Neutrophil (primary cell): ENCODE results near the gene ABCC4.

Experiments
- H3K27ac ChIP-seq: fragments of 200-600 bp; sonication (generic); 2 replicates; pipeline ENCODE4 v1.5.1; 2016; ENCODE audit warnings: mild to moderate bottlenecking, moderate library complexity
- H3K27me3 ChIP-seq: fragments of 200-600 bp; sonication (generic); 2 replicates; pipeline ENCODE4 v1.6.0; 2016; ENCODE audit warnings: mild to moderate bottlenecking
- H3K36me3 ChIP-seq: fragments of 200-600 bp; sonication (generic); 2 replicates; pipeline ENCODE4 v1.5.1; 2017
- H3K4me1 ChIP-seq, 2 experiments: fragments of 200-600 bp in 1 of 2; sonication (generic) in 1 of 2; 1 replicate in 1 of 2; 2 replicates in 1 of 2; pipeline versions ENCODE4 v1.5.1 to v1.6.1; 2013 to 2016; ENCODE audit warnings: low read depth in 1 of 2, low read length in 1 of 2, mild to moderate bottlenecking in 1 of 2, moderate library complexity in 1 of 2; ENCODE audit not compliant: control insufficient read depth in 1 of 2, insufficient read depth in 1 of 2
- H3K4me3 ChIP-seq, 2 experiments: fragments of 200-600 bp in 1 of 2; sonication (generic) in 1 of 2; 1 replicate in 1 of 2; 2 replicates in 1 of 2; pipeline ENCODE4 v1.5.1; 2013 to 2016; ENCODE audit warnings: low read depth in 1 of 2, low read length in 1 of 2, mild to moderate bottlenecking in 1 of 2, moderate library complexity in 1 of 2
- H3K9me3 ChIP-seq: fragments of 200-600 bp; sonication (generic); 2 replicates; pipeline ENCODE4 v1.5.1; 2016
- CTCF ChIP-seq: fragments of 200-600 bp; sonication (generic); IDR thresholded peaks from 2 replicates; pipeline ENCODE4 v1.5.1; 2016; ENCODE audit warnings: antibody characterized with exemption

ABCC4 gene

GRCh38 chr13:95067303-95067702 lies 233.9 kb downstream of the ABCC4 start:
- no peaks in the 10 kb centered on the region for H3K9me3 ChIP-seq
- H3K27ac ChIP-seq = no peak overlapping the region
- no peak overlapping the region for H3K4me3 ChIP-seq
- H3K4me1 ChIP-seq = no peaks in the 10 kb centered on the region
- no peaks in the 10 kb centered on the region for H3K27me3 ChIP-seq
- H3K36me3 ChIP-seq = no peaks in the 10 kb centered on the region
- TF ChIP-seq CTCF = no peak

GRCh38 chr13:95060014-95060519 lies 241.2 kb downstream of the ABCC4 start:
- Histone ChIP-seq H3K36me3 (no peaks in the 10 kb centered on the region), H3K27ac (no peak overlapping the region), H3K27me3 (no peaks in the 10 kb centered on the region), H3K9me3 (no peaks in the 10 kb centered on the region), H3K4me1 (no peaks in the 10 kb centered on the region), H3K4me3 (no peak overlapping the region)
- TF ChIP-seq CTCF = no peak

DNA sequence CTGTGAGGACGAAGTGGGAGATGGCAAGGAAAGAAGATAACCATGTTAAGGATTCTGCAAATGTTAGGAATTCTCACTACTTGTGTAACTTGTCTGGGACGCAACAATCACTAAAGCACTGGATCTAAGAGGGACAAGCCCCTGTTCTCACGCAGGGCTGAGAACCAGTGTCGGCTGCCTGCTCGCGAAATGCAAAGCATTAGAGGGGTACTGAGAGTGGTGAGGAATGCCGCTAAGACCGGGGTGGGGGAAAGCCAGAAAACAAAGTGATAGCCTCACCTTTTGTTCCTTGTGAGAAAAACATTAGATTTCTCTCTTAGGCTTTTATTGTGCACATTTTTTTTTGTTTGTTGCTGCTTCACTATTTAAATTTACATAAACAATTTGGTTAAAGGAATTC lies 241.9 kb downstream of the ABCC4 start:
- no peaks in the 10 kb centered on the region for H3K36me3 ChIP-seq
- no peaks in the 10 kb centered on the region for H3K4me1 ChIP-seq
- H3K27me3 ChIP-seq = no peaks in the 10 kb centered on the region
- no peak overlapping the region for H3K27ac ChIP-seq
- TF ChIP-seq CTCF = no peak
- H3K9me3 ChIP-seq = no peaks in the 10 kb centered on the region
- no peak overlapping the region for H3K4me3 ChIP-seq

DNA sequence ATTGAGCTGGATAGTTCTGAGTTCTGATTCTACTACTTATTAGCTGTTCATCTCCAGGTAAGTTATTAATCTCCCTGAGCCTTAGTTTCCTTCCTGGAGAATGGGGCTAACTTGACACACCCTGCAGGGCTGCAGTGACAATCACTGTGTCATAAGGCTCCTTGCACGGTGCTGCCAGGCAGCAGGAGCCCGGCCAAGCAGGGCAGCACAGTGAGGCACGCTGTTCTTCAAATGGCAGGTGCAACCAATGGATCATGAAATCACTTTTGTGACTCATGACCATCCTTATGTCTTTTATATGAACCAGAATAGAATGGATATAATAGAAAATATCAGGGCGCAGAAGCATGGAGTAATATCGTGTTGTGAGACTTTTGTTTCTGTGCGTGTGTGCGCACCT lies 242.6 kb downstream of the ABCC4 start:
- Histone ChIP-seq H3K4me1 (no peaks in the 10 kb centered on the region), H3K9me3 (no peaks in the 10 kb centered on the region), H3K36me3 (no peaks in the 10 kb centered on the region), H3K27me3 (no peaks in the 10 kb centered on the region), H3K27ac (no peak overlapping the region), H3K4me3 (no peak overlapping the region)
- no peak for TF ChIP-seq CTCF

GRCh38 chr13:95056266-95056665 lies 245.0 kb downstream of the ABCC4 start:
- Histone ChIP-seq H3K4me3 (no peak overlapping the region), H3K9me3 (no peaks in the 10 kb centered on the region), H3K27ac (no peak overlapping the region), H3K4me1 (no peaks in the 10 kb centered on the region), H3K36me3 (no peaks in the 10 kb centered on the region), H3K27me3 (no peaks in the 10 kb centered on the region)
- no peak for TF ChIP-seq CTCF
